H1 (cell line): ENCODE results near the gene TTC4. TPM values are rescaled to one million over a fixed set of nuclear protein-coding genes. Genes with fewer than 3 reads are reported as not detected.

Experiments used
- CTCF ChIA-PET: fragments of 300-600 bp; sonication (Branson Sonifier 250); formaldehyde crosslinking; loops from one replicate; lab custom pipeline; 2021; ENCODE audit not compliant: partially characterized antibody; lab: Charles Lee
- POLR2A ChIA-PET: fragments of 300-600 bp; sonication (Branson Sonifier 250); formaldehyde crosslinking; loops from one replicate; lab custom pipeline; 2021; ENCODE audit warnings: inconsistent platforms; ENCODE audit not compliant: partially characterized antibody; lab: Charles Lee
- DNase-seq, 2 experiments: peaks; one replicate each; pipeline versions ENCODE4 v3.0.0 to v3.0.0-alpha.2; 2010 to 2022; ENCODE audit warnings: low spot score in 2 of 2, low read depth in 1 of 2, mixed read lengths in 1 of 2
- FAIRE-seq: peaks from 2 replicates; lab custom pipeline; 2011; peaks lifted over from hg19 to GRCh38; lab: Jason Lieb, UNC
- H2AFZ ChIP-seq: 2 replicates; pipeline ENCODE4 v1.8.1; 2012; ENCODE audit warnings: low read length, inconsistent platforms
- H2AK5ac ChIP-seq: 2 replicates; pipeline ENCODE4 v1.6.1; 2013; ENCODE audit warnings: low read depth, low read length
- H2BK120ac ChIP-seq: replicated peaks from 2 replicates; pipeline ENCODE3; 2013; ENCODE audit warnings: low read depth, low read length, inconsistent platforms
- H2BK12ac ChIP-seq: 2 replicates; pipeline ENCODE4 v1.6.1; 2013; ENCODE audit warnings: low read depth, low read length
- H2BK15ac ChIP-seq: 2 replicates; pipeline ENCODE4 v1.6.1; 2013; ENCODE audit warnings: low read length
- H2BK20ac ChIP-seq: 2 replicates; pipeline ENCODE4 v1.6.1; 2013; ENCODE audit warnings: low read length
- H2BK5ac ChIP-seq: 2 replicates; pipeline ENCODE4 v1.6.1; 2013; ENCODE audit warnings: low read depth, low read length
- H3K14ac ChIP-seq: 2 replicates; pipeline ENCODE4 v1.6.1; 2013; ENCODE audit warnings: inconsistent platforms; ENCODE audit not compliant: insufficient read length
- H3K18ac ChIP-seq: 2 replicates; pipeline ENCODE4 v1.6.1; 2013; ENCODE audit warnings: low read length; ENCODE audit errors: extremely low read depth
- H3K23ac ChIP-seq: 2 replicates; pipeline ENCODE4 v1.6.1; 2013; ENCODE audit warnings: inconsistent platforms; ENCODE audit not compliant: insufficient read length
- H3K23me2 ChIP-seq: 2 replicates; pipeline ENCODE4 v1.6.1; 2013; ENCODE audit warnings: low read depth, low read length
- H3K27ac ChIP-seq: 2 replicates; pipeline ENCODE4 v1.6.1; 2011; ENCODE audit warnings: low read depth, low read length, inconsistent platforms
- H3K27me3 ChIP-seq, 4 experiments: replicated peaks in 1 of 4; 1 replicate in 1 of 4; 2 replicates in 3 of 4; pipeline versions ENCODE4 v1.6.1 to v1.8.1; 2011 to 2013; ENCODE audit warnings: low read length in 3 of 4, mild to moderate bottlenecking in 3 of 4, inconsistent platforms in 2 of 4, mixed read lengths in 2 of 4, moderate library complexity in 1 of 4; ENCODE audit not compliant: control insufficient read depth in 3 of 4, insufficient read depth in 3 of 4; ENCODE audit errors: extremely low read depth in 1 of 4
- H3K36me3 ChIP-seq, 4 experiments: 2 replicates each; pipeline versions ENCODE4 v1.6.1 to v1.8.1; 2011 to 2013; ENCODE audit warnings: mild to moderate bottlenecking in 4 of 4, low read length in 3 of 4, moderate library complexity in 2 of 4, control low read depth in 1 of 4, inconsistent platforms in 1 of 4; ENCODE audit not compliant: insufficient read depth in 4 of 4, control insufficient read depth in 2 of 4
- H3K4ac ChIP-seq: replicated peaks from 2 replicates; pipeline ENCODE3; 2013; ENCODE audit warnings: low read length, low read depth, mixed read lengths, inconsistent platforms; ENCODE audit not compliant: insufficient read length
- H3K4me1 ChIP-seq, 4 experiments: replicated peaks in 1 of 4; 1 replicate in 1 of 4; 2 replicates in 3 of 4; pipeline versions ENCODE4 v1.6.1 to v1.8.1; 2011 to 2013; ENCODE audit warnings: low read length in 3 of 4, inconsistent platforms in 2 of 4, mixed read lengths in 1 of 4; ENCODE audit not compliant: insufficient read depth in 4 of 4, control insufficient read depth in 3 of 4
- H3K4me2 ChIP-seq, 2 experiments: 2 replicates each; pipeline versions ENCODE4 v1.6.1 to v1.8.1; 2011 to 2013; ENCODE audit warnings: low read depth in 2 of 2, low read length in 2 of 2, control low read depth in 1 of 2, inconsistent platforms in 1 of 2, mild to moderate bottlenecking in 1 of 2; ENCODE audit not compliant: insufficient read depth in 1 of 2
- H3K4me3 ChIP-seq, 4 experiments: fragments of 200-600, 300-600 bp in 1 of 4; sonication (generic), shearing (Covaris generic), sonication (Bioruptor Twin) in 1 of 4; 2 replicates each; pipeline versions ENCODE4 v1.5.1 to v1.8.1; 2011 to 2016; ENCODE audit warnings: low read length in 4 of 4, low read depth in 3 of 4, control low read depth in 2 of 4, inconsistent platforms in 2 of 4, mild to moderate bottlenecking in 2 of 4, mixed read lengths in 1 of 4, moderate library complexity in 1 of 4; ENCODE audit not compliant: insufficient read depth in 2 of 4; ENCODE audit errors: extremely low read depth in 1 of 4
- H3K56ac ChIP-seq: replicated peaks from 2 replicates; pipeline ENCODE3; 2013; ENCODE audit warnings: low read depth, mild to moderate bottlenecking, mixed read lengths, low read length, inconsistent platforms; ENCODE audit not compliant: insufficient read length
- H3K79me1 ChIP-seq: 2 replicates; pipeline ENCODE4 v1.6.1; 2013; ENCODE audit warnings: low read depth, low read length, control low read depth
- H3K79me2 ChIP-seq, 2 experiments: 2 replicates each; pipeline versions ENCODE4 v1.6.1 to v1.8.1; 2012 to 2013; ENCODE audit warnings: low read length in 2 of 2, mild to moderate bottlenecking in 2 of 2, inconsistent platforms in 1 of 2; ENCODE audit not compliant: insufficient read depth in 2 of 2, control insufficient read depth in 1 of 2
- H3K9ac ChIP-seq, 4 experiments: replicated peaks in 1 of 4; 1 replicate in 1 of 4; 2 replicates in 3 of 4; pipeline versions ENCODE4 v1.6.1 to v1.8.1; 2011 to 2013; ENCODE audit warnings: low read depth in 3 of 4, low read length in 3 of 4, control low read depth in 2 of 4, mild to moderate bottlenecking in 2 of 4, moderate library complexity in 2 of 4, inconsistent platforms in 1 of 4; ENCODE audit errors: extremely low read depth in 1 of 4
- H3K9me3 ChIP-seq, 2 experiments: 2 replicates each; pipeline versions ENCODE4 v1.6.1 to v1.8.1; 2012 to 2013; ENCODE audit warnings: mild to moderate bottlenecking in 2 of 2, moderate library complexity in 2 of 2, control low read depth in 1 of 2, inconsistent platforms in 1 of 2, low read depth in 1 of 2, low read length in 1 of 2, mixed read lengths in 1 of 2; ENCODE audit not compliant: insufficient read depth in 2 of 2
- H4K20me1 ChIP-seq, 2 experiments: replicated peaks in 1 of 2; 2 replicates each; pipeline versions ENCODE3 to v1.8.1; 2011 to 2013; ENCODE audit warnings: inconsistent platforms in 2 of 2, low read length in 2 of 2, mild to moderate bottlenecking in 1 of 2; ENCODE audit not compliant: insufficient read depth in 2 of 2, control insufficient read depth in 1 of 2
- H4K5ac ChIP-seq: 2 replicates; pipeline ENCODE4 v1.6.1; 2013; ENCODE audit warnings: low read length, low read depth, mixed read lengths, inconsistent platforms; ENCODE audit not compliant: insufficient read length
- H4K8ac ChIP-seq: 2 replicates; pipeline ENCODE4 v1.8.0; 2013; ENCODE audit warnings: mild to moderate bottlenecking, moderate library complexity, low read length, inconsistent platforms; ENCODE audit not compliant: insufficient read depth; ENCODE audit errors: extremely low read depth
- H4K91ac ChIP-seq: replicated peaks from 2 replicates; pipeline ENCODE3; 2013; ENCODE audit warnings: low read length, mixed read lengths, inconsistent platforms; ENCODE audit not compliant: insufficient read length
- BACH1 ChIP-seq: IDR thresholded peaks from 2 replicates; pipeline ENCODE4 v1.6.1; 2012; ENCODE audit warnings: low read length, improper control_type of control experiment
- BCL11A ChIP-seq, 2 experiments: IDR thresholded peaks; one replicate each; pipeline ENCODE4 v1.6.1; 2011; ENCODE audit warnings: low read depth in 2 of 2, low read length in 2 of 2, mild to moderate bottlenecking in 2 of 2
- CBX8 ChIP-seq: fragments of 300-800, 300-1000 bp; sonication (generic); IDR thresholded peaks from 2 replicates; pipeline ENCODE4 v1.7.1; 2016; ENCODE audit warnings: low read depth, low read length, borderline replicate concordance
- EGR1 ChIP-seq: IDR thresholded peaks from 2 replicates; pipeline ENCODE4 v1.6.1; 2011; ENCODE audit warnings: low read depth, low read length, borderline replicate concordance
- EP300 ChIP-seq, 2 experiments: IDR thresholded peaks; 1 replicate in 1 of 2; 2 replicates in 1 of 2; pipeline ENCODE4 v1.6.1; 2011 to 2012; ENCODE audit warnings: low read depth in 2 of 2, low read length in 2 of 2, mild to moderate bottlenecking in 2 of 2, borderline replicate concordance in 1 of 2, inconsistent platforms in 1 of 2, moderate library complexity in 1 of 2
- HDAC2 ChIP-seq, 2 experiments: fragments of 300-600 bp in 1 of 2; sonication (generic) in 1 of 2; IDR thresholded peaks; 2 replicates each; pipeline ENCODE4 v1.6.1; 2011 to 2012; ENCODE audit warnings: low read depth in 2 of 2, low read length in 2 of 2, mild to moderate bottlenecking in 2 of 2, moderate library complexity in 2 of 2, borderline replicate concordance in 1 of 2, inconsistent platforms in 1 of 2
- KDM4A ChIP-seq: IDR thresholded peaks from one replicate; pipeline ENCODE4 v1.7.1; 2012; ENCODE audit warnings: low read depth, mild to moderate bottlenecking, moderate library complexity, low read length, inconsistent platforms; ENCODE audit not compliant: severe bottlenecking
- KDM5A ChIP-seq: fragments of 200-600 bp; IDR thresholded peaks from 2 replicates; pipeline ENCODE4 v1.7.1; 2012; ENCODE audit warnings: mild to moderate bottlenecking, low read length, inconsistent platforms, mixed read lengths
- POLR2A ChIP-seq, 2 experiments: IDR thresholded peaks; 1 replicate in 1 of 2; 2 replicates in 1 of 2; pipeline ENCODE4 v1.6.1; 2011; ENCODE audit warnings: low read depth in 2 of 2, low read length in 2 of 2, mild to moderate bottlenecking in 2 of 2; ENCODE audit errors: control extremely low read depth in 1 of 2
- POLR2AphosphoS5 ChIP-seq: IDR thresholded peaks from 2 replicates; pipeline ENCODE4 v1.6.1; 2011; ENCODE audit warnings: low read depth, low read length
- TEAD4 ChIP-seq: IDR thresholded peaks from 2 replicates; pipeline ENCODE4 v1.6.1; 2012; ENCODE audit warnings: low read depth, low read length, inconsistent platforms, mixed read lengths
- WGBS, 2 experiments: shearing (Covaris generic) in 1 of 2; methylation state at CpG; one replicate each; pipeline versions ENCODE4 v1.1.6 to v1.1.7; 2013 to 2015; ENCODE audit warnings: low lambda C conversion rate in 2 of 2, mixed read lengths in 2 of 2, inconsistent platforms in 1 of 2, low coverage in 1 of 2, missing lambda C conversion rate in 1 of 2; ENCODE audit not compliant: insufficient replicate concordance in 2 of 2, insufficient coverage in 1 of 2, insufficient read length in 1 of 2; ENCODE audit errors: extremely low coverage in 1 of 2, missing lambda C conversion rate in 1 of 2; 5-methylcytosine and 5-hydroxymethylcytosine counted together
- polyA plus RNA-seq, 7 experiments: library from polyadenylated mRNA; depleted of rRNA in 3 of 7; stranded (reverse) in 5 of 7; unstranded in 2 of 7; fragments of >200 nt in 5 of 7; fragments of 200-250 nt in 2 of 7; gene quantifications; 1 replicate in 5 of 7; 2 replicates in 1 of 7; 4 replicates in 1 of 7; pipeline versions ENCODE4 v1.2.1 to v1.2.3, GENCODE V29; 2011 to 2013; ENCODE audit warnings: missing spikeins in 2 of 7, mixed read lengths in 2 of 7
- total RNA-seq: library from RNA; stranded (reverse); fragmentation: NEBNext Ultra II Directional; extraction: Animal tissue kit (Norgen Biotek cat#: 25700); gene quantifications from 2 replicates; pipeline ENCODE4 v1.2.1, GENCODE V29; 2021
- TF ChIP-seq, protein P1 (sequence below): IDR thresholded peaks from 2 replicates; pipeline ENCODE4 v1.6.1; 2012; ENCODE audit warnings: inconsistent platforms
- TF ChIP-seq, protein P2 (sequence below): IDR thresholded peaks from 2 replicates; pipeline ENCODE4 v1.6.1; 2011; ENCODE audit warnings: low read depth, mild to moderate bottlenecking, low read length; ENCODE audit not compliant: insufficient read depth

Gene TTC4
- total and polyA plus RNA-seq, 2 of the 8 experiments (the other 6 are each of a cell fraction or from before 2014, with no cell fraction given): 21.0 to 25.1 TPM

DNA sequence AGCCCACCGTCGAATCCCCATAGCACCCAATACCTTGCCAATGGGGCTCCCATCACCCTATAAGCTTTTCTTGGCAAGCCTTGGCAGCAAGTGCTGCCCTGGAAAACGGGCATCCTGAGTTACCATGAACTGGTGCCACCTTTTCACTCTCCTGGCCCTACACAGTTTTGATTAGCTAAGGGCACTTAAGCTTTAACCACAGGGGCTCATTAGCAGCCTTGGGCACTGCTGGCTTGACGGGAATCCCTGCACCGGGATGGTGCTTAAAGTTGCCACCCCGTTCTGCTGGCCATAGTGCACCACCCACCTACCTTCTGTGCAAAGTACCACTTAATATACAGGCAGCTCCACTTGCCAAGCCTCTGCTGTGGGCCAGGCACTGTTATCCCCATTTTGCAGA lies 34.9 kb downstream of the TTC4 start:
- H2BK15ac ChIP-seq: no peak overlapping the region
- H4K5ac ChIP-seq: no peak overlapping the region
- H3K4me1 ChIP-seq: peaks cover 0 to 5% (median 2%) of the 10 kb centered on the region in 4 experiments; a peak in 4 of 7 replicates
- peaks cover 0 to 1% of the 10 kb centered on the region in 2 experiments for H4K20me1 ChIP-seq
- H3K79me2 ChIP-seq: no peaks in the 10 kb centered on the region
- H2AK5ac ChIP-seq: no peak overlapping the region
- no peaks in the 10 kb centered on the region for H3K9me3 ChIP-seq
- H2BK12ac ChIP-seq: no peak overlapping the region
- H2BK5ac ChIP-seq: no peak overlapping the region
- H3K36me3 ChIP-seq: no peaks in the 10 kb centered on the region; a peak in 1 of 8 replicates
- no peak overlapping the region for H3K18ac ChIP-seq
- no peak overlapping the region for H4K91ac ChIP-seq
- H3K4me2 ChIP-seq: no peak overlapping the region
- no peak overlapping the region for H2BK120ac ChIP-seq
- H3K27me3 ChIP-seq: no peaks in the 10 kb centered on the region
- no peak overlapping the region for H2BK20ac ChIP-seq
- no peak overlapping the region for H4K8ac ChIP-seq
- WGBS, 2 experiments: 88% methylated on average over 6 of the region's 6 CpGs; no CpG with 5 or more reads in 1 of the 2 experiments
- H3K56ac ChIP-seq: no peak overlapping the region
- H3K14ac ChIP-seq: no peak overlapping the region
- H3K23ac ChIP-seq: no peak overlapping the region
- no peak overlapping the region for H3K4me3 ChIP-seq
- H3K4ac ChIP-seq: no peak overlapping the region
- ChIA-PET POLR2A (interaction anchor here (1.0 to 1.5 kb wide), 4 partner anchors 13 to 209 kb away, joined by 3 to 4 read pairs (median 3); partner anchors contain the start of gene PARS2), CTCF (interaction anchor here (1.0 to 2.3 kb wide), 7 partner anchors 11 to 95 kb away, joined by 3 to 8 read pairs (median 3); no protein-coding TSS in a partner anchor)
- no peak overlapping the region for H3K27ac ChIP-seq
- no peak for DNase-seq
- H3K9ac ChIP-seq: no peak overlapping the region
- no peak for FAIRE-seq
- no peak overlapping the region for H2AFZ ChIP-seq
- no peaks in the 10 kb centered on the region for H3K79me1 ChIP-seq
- H3K23me2 ChIP-seq: no peaks in the 10 kb centered on the region
- no peak for TF ChIP-seq KDM4A
- no peak for TF ChIP-seq BACH1
- TF ChIP-seq KDM5A: no peak
- TF ChIP-seq POLR2AphosphoS5: no peak
- TF ChIP-seq CBX8: no peak
- TF ChIP-seq EP300 (IDR thresholded peaks at IDR 0.05; ENCODE audit: borderline replicate concordance in 1 of 2, low read depth in 2 of 2, low read length in 2 of 2): no peak
- TF ChIP-seq, protein P1, sequence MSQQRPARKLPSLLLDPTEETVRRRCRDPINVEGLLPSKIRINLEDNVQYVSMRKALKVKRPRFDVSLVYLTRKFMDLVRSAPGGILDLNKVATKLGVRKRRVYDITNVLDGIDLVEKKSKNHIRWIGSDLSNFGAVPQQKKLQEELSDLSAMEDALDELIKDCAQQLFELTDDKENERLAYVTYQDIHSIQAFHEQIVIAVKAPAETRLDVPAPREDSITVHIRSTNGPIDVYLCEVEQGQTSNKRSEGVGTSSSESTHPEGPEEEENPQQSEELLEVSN: no peak
- no peak for TF ChIP-seq POLR2A (IDR thresholded peaks at IDR 0.05; ENCODE audit: control extremely low read depth in 1 of 2, low read depth in 2 of 2, low read length in 2 of 2)
- no peak for TF ChIP-seq HDAC2 (IDR thresholded peaks at IDR 0.05; ENCODE audit: borderline replicate concordance in 1 of 2, low read depth in 2 of 2, low read length in 2 of 2)
- TF ChIP-seq TEAD4: no peak
- TF ChIP-seq BCL11A (IDR thresholded peaks at IDR 0.05; ENCODE audit: low read depth in 2 of 2, low read length in 2 of 2): no peak
- no peak for TF ChIP-seq EGR1
- TF ChIP-seq, protein P2, sequence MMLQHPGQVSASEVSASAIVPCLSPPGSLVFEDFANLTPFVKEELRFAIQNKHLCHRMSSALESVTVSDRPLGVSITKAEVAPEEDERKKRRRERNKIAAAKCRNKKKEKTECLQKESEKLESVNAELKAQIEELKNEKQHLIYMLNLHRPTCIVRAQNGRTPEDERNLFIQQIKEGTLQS: no peak
